ENCODE results near the gene BTRC.

The BTRC gene

DNA sequence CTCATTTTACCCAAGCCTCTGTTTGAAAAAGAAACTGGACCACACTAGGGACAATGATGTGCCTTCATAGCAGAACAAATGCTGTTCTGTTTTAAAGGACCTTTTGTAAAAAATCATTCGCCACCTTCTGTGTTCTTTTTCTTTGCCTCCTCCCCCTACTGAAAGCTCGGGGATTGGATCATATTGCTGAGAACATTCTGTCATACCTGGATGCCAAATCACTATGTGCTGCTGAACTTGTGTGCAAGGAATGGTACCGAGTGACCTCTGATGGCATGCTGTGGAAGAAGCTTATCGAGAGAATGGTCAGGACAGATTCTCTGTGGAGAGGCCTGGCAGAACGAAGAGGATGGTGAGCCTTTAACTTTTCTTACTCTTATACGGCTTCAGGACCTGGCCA is 171.9 kb downstream of the BTRC start:
- DNase-seq (ENCODE audit: low read depth in 2 of 2) = no peak
- TF ChIP-seq, protein P1, sequence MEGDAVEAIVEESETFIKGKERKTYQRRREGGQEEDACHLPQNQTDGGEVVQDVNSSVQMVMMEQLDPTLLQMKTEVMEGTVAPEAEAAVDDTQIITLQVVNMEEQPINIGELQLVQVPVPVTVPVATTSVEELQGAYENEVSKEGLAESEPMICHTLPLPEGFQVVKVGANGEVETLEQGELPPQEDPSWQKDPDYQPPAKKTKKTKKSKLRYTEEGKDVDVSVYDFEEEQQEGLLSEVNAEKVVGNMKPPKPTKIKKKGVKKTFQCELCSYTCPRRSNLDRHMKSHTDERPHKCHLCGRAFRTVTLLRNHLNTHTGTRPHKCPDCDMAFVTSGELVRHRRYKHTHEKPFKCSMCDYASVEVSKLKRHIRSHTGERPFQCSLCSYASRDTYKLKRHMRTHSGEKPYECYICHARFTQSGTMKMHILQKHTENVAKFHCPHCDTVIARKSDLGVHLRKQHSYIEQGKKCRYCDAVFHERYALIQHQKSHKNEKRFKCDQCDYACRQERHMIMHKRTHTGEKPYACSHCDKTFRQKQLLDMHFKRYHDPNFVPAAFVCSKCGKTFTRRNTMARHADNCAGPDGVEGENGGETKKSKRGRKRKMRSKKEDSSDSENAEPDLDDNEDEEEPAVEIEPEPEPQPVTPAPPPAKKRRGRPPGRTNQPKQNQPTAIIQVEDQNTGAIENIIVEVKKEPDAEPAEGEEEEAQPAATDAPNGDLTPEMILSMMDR (IDR thresholded peaks at IDR 0.05; ENCODE audit: low read depth, low read length) = no peak
- H3K4me3 ChIP-seq (replicated peaks in 1 of 2; ENCODE audit: low read depth in 2 of 2, low read length in 2 of 2) = no peak overlapping the region

DNA sequence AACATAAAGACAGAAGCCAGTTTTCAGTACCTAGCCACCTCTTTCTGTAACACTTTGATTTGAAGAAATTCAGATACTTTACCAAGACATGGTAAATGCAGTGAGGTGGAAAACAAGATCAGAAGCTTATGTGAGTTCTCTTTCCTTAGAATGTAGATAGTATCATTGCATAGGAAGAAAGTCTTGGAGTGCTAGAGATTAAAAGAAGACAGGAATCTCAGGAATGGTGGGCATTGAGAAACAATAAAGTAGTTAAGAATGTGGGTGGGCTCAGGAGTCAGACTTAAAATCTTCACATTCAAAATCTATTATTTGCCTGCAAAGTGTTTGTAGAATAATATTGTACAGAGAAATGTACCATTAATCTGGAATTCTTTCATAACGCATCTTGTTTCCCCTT is 175.2 kb downstream of the BTRC start:
- DNase-seq (ENCODE audit: low read depth in 2 of 2) = no peak
- TF ChIP-seq, protein P1 (IDR thresholded peaks at IDR 0.05; ENCODE audit: low read depth, low read length) = no peak
- no peak overlapping the region for H3K4me3 ChIP-seq (replicated peaks in 1 of 2; ENCODE audit: low read depth in 2 of 2, low read length in 2 of 2)

DNA sequence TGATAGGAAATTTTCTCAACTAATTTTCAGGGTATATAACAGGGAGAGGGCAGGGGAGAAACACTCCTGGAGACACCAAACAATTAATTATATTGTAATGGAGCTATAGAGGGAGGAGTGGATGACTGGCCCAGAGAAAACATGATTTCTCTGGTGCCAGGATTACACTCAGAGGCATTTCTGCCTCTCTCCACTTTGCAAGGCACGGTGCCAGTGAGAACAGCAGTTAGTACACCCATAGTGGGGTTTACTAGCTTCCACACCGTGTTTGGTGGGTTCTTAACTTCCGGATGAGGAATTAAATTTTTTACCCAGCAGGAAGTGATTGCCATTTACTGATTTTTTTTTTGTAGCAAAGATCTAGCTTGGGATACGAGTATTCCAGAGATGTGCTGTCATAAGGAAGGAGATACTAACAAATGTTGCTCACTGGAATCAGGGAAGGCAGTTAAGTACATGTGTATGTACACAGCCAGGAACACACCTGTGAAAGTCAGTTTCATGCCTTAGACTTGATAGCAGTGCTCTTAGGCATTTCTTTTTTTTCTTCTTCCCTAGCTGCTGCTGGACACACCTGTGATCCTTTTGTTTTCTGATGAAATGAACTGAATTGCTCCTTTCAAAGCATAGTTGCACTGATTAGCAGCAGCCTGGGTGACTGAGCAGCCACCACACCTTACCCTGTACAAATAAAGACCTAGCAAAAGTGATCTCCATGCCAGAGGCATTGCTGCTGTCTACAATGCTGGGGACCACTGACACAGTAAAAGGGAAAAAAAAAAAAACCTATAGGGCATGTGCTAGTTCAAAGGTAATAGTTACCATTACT is 176.0 kb downstream of the BTRC start:
- TF ChIP-seq, protein P1 (IDR thresholded peaks at IDR 0.05; ENCODE audit: low read depth, low read length) = no peak
- no peak overlapping the region for H3K4me3 ChIP-seq (replicated peaks in 1 of 2; ENCODE audit: low read depth in 2 of 2, low read length in 2 of 2)
- no peak for DNase-seq (ENCODE audit: low read depth in 2 of 2)

- DNase-seq (ENCODE audit: low read depth in 2 of 2) = peak in 1 of 2 donors; percentile 10
- H3K4me3 ChIP-seq (replicated peaks in 1 of 2; ENCODE audit: low read depth in 2 of 2, low read length in 2 of 2) = no peak overlapping the region
- TF ChIP-seq, protein P1 (IDR thresholded peaks at IDR 0.05; ENCODE audit: low read depth, low read length) = no peak
These were observed 182.0 kb downstream of the BTRC start for GRCh38 chr10:101535949-101536348.

DNA sequence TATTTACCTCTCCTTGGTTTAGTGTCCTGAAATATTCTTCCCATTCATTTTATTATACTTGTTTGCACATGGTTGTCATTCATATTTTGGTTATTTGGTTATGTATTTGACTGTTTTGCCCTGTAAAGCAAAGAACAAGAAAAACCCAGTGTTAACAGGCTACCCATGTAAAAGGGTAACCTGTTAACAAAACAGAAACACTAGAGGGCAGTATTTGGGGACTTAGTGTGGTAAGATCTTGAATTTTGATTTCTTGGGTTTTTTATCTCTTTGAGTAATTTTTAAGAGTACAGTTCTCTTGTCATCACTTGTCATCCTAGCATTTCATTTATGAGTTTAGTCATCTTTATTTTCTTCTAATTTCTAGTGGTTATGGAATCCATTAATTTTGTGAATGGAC is 182.8 kb downstream of the BTRC start:
- peak; percentile 30 to 53 for DNase-seq (ENCODE audit: low read depth in 2 of 2)
- no peak overlapping the region for H3K4me3 ChIP-seq (replicated peaks in 1 of 2; ENCODE audit: low read depth in 2 of 2, low read length in 2 of 2)
- TF ChIP-seq, protein P1 (IDR thresholded peaks at IDR 0.05; ENCODE audit: low read depth, low read length) = peak; percentile 47

- no peak overlapping the region for H3K4me3 ChIP-seq (replicated peaks in 1 of 2; ENCODE audit: low read depth in 2 of 2, low read length in 2 of 2)
- TF ChIP-seq, protein P1 (IDR thresholded peaks at IDR 0.05; ENCODE audit: low read depth, low read length) = no peak
- no peak for DNase-seq (ENCODE audit: low read depth in 2 of 2)
These were observed 184.5 kb downstream of the BTRC start for GRCh38 chr10:101538446-101538845.

Data from cardiac fibroblast (primary cell).